ENCODE data around the gene TTC39C.

The TTC39C gene

DNA sequence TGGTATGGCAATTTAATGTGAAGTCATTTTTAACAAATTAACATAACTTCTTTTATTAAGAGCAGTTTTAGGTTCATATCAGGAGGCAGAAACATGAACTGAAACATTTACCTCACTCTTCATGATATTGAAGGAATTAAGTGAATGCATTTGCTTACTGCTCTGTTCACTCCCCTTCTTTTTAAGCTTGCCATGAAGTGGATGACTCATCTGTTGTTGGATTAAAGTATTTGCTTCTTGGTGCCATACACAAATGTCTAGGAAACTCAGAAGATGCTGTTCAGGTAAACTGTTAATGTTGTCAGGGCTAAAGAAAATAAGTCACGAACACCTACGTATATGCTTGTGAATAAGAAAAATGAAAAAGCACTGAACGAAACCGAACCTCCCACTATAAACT, 114.1 kb downstream of the TTC39C start:
- no peak for TF ChIP-seq NFIC (IDR thresholded peaks at IDR 0.05)
- no peak for TF ChIP-seq FOXM1 (IDR thresholded peaks at IDR 0.05; ENCODE audit: borderline replicate concordance, low read depth)

DNA sequence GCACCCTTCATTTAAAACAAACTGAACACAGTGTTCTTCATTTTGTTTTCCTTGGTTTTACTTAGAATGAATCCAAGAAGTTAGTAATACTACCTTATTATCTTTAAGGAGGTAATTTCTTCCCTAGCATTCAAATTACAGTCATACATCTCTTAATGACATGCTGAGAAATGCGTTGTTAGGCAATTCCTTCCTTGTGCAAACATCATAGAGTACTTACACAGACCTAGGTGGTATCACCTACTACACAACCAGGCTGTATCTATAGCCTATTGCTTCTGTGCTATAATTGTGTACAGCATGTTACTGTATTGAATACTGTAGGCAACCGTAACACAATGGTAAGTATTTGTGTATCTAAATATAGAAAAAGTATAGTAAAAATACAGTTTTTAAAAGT, 115.9 kb downstream of the TTC39C start:
- TF ChIP-seq USF1 (IDR thresholded peaks at IDR 0.05) (no peak), TAF1 (IDR thresholded peaks at IDR 0.05; ENCODE audit: low read depth) (no peak)

DNA sequence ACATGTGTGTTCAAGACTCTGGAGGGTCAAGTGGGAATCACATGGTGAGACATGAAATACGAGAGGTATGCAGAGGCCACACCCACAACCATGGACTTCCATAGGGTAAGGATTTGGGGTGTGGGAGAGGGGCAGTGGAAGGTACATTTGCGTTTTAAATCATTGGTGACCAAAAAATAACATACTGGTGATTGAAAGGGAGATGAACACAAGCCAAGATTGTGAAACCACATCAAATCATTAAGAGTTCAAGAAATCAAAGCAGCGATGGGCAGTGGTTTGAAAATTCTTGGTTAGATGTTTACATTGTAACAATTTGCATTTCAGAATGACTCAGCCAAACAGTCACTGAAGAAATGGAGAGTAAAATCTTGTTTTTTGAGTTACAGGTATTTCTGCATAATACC, 122.4 kb downstream of the TTC39C start:
- TF ChIP-seq CREB1 (IDR thresholded peaks at IDR 0.05; ENCODE audit: low read depth) = no peak
- no peak for TF ChIP-seq YY1 (IDR thresholded peaks at IDR 0.05; ENCODE audit: low read depth)
- TF ChIP-seq REST (IDR thresholded peaks at IDR 0.05; ENCODE audit: low read depth) = no peak
- no peak for TF ChIP-seq FOXM1 (IDR thresholded peaks at IDR 0.05; ENCODE audit: borderline replicate concordance, low read depth)
- no peak for TF ChIP-seq EP300 (IDR thresholded peaks at IDR 0.05; ENCODE audit: borderline replicate concordance)
- TF ChIP-seq TAF1 (IDR thresholded peaks at IDR 0.05; ENCODE audit: low read depth) = no peak
- no peak for TF ChIP-seq CEBPB (IDR thresholded peaks at IDR 0.05)

DNA sequence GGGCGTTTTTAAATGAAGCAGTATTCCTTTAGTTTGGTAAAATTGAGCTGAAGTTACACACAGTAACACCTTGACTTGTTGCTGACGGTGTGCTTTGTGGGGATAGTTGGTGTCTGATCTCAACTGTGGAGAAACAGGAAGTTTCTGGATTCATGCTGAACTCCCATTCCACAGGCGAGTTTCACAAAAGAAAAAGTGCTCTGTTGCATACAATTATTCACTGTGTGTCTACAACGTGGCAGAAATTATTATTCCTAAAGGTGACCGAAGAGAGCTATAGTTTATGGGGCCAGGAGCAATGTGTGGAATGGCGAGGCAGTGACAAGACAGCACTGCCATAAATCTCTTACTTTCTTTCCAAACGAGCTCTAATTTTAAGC, 123.8 kb downstream of the TTC39C start:
- no peak for TF ChIP-seq EGR1 (IDR thresholded peaks at IDR 0.05)
- no peak for TF ChIP-seq YY1 (IDR thresholded peaks at IDR 0.05; ENCODE audit: low read depth)
- TF ChIP-seq TAF1 (IDR thresholded peaks at IDR 0.05; ENCODE audit: low read depth) = no peak
- no peak for TF ChIP-seq FOXM1 (IDR thresholded peaks at IDR 0.05; ENCODE audit: borderline replicate concordance, low read depth)
- no peak for TF ChIP-seq NFIC (IDR thresholded peaks at IDR 0.05)
- TF ChIP-seq, protein P1, sequence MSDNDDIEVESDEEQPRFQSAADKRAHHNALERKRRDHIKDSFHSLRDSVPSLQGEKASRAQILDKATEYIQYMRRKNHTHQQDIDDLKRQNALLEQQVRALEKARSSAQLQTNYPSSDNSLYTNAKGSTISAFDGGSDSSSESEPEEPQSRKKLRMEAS (IDR thresholded peaks at IDR 0.05) = no peak
- no peak for TF ChIP-seq TCF12 (IDR thresholded peaks at IDR 0.05; ENCODE audit: low read depth)
- TF ChIP-seq ZBTB7A (IDR thresholded peaks at IDR 0.05; ENCODE audit: low read depth) = no peak

GRCh38 chr18:24138789-24139616, 124.4 kb downstream of the TTC39C start, which contains the start of gene CABYR:
Gene CABYR, plus strand, starts transcription at chr18:24139062. Its CDS starts 4,053 bp downstream, at chr18:24143115.
- TF ChIP-seq TAF1 (IDR thresholded peaks at IDR 0.05; ENCODE audit: low read depth) (peak; percentile 67; the same call in 1 of the 2 replicates), CEBPB (IDR thresholded peaks at IDR 0.05) (no peak), NFIC (IDR thresholded peaks at IDR 0.05) (no peak), TCF12 (IDR thresholded peaks at IDR 0.05; ENCODE audit: low read depth) (no peak; the same call in 1 of the 2 replicates), EP300 (IDR thresholded peaks at IDR 0.05; ENCODE audit: borderline replicate concordance) (no peak), CREB1 (IDR thresholded peaks at IDR 0.05; ENCODE audit: low read depth) (no peak), ZBTB7A (IDR thresholded peaks at IDR 0.05; ENCODE audit: low read depth) (peak; percentile 65; the same call in 1 of the 2 replicates)
- TF ChIP-seq, protein P1 (IDR thresholded peaks at IDR 0.05) = peak; percentile 63

GRCh38 chr18:24140697-24141096, 126.1 kb downstream of the TTC39C start:
- no peak for TF ChIP-seq TCF12 (IDR thresholded peaks at IDR 0.05; ENCODE audit: low read depth)
- TF ChIP-seq TEAD4 (IDR thresholded peaks at IDR 0.05) = no peak
- TF ChIP-seq, protein P1 (IDR thresholded peaks at IDR 0.05) = no peak
- no peak for TF ChIP-seq ZBTB7A (IDR thresholded peaks at IDR 0.05; ENCODE audit: low read depth)
- no peak for TF ChIP-seq CREB1 (IDR thresholded peaks at IDR 0.05; ENCODE audit: low read depth)
- no peak for TF ChIP-seq CEBPB (IDR thresholded peaks at IDR 0.05)

- TF ChIP-seq TCF12 (IDR thresholded peaks at IDR 0.05; ENCODE audit: low read depth) = no peak
- no peak for TF ChIP-seq EGR1 (IDR thresholded peaks at IDR 0.05)
- no peak for TF ChIP-seq EP300 (IDR thresholded peaks at IDR 0.05; ENCODE audit: borderline replicate concordance)
- no peak for TF ChIP-seq REST (IDR thresholded peaks at IDR 0.05; ENCODE audit: low read depth)
- no peak for TF ChIP-seq RAD21 (IDR thresholded peaks at IDR 0.05; ENCODE audit: low read depth)
- no peak for TF ChIP-seq CREB1 (IDR thresholded peaks at IDR 0.05; ENCODE audit: low read depth)
- no peak for TF ChIP-seq NFIC (IDR thresholded peaks at IDR 0.05)
- no peak for TF ChIP-seq ZBTB7A (IDR thresholded peaks at IDR 0.05; ENCODE audit: low read depth)
- no peak for TF ChIP-seq FOXM1 (IDR thresholded peaks at IDR 0.05; ENCODE audit: borderline replicate concordance, low read depth)
- TF ChIP-seq YY1 (IDR thresholded peaks at IDR 0.05; ENCODE audit: low read depth) = no peak
- TF ChIP-seq, protein P1 (IDR thresholded peaks at IDR 0.05) = no peak
- TF ChIP-seq TAF1 (IDR thresholded peaks at IDR 0.05; ENCODE audit: low read depth) = no peak
- no peak for TF ChIP-seq USF1 (IDR thresholded peaks at IDR 0.05)
- no peak for TF ChIP-seq TEAD4 (IDR thresholded peaks at IDR 0.05)
- TF ChIP-seq CEBPB (IDR thresholded peaks at IDR 0.05) = no peak
Observed at GRCh38 chr18:24142376-24142775, 127.8 kb downstream of the TTC39C start.

All from Ishikawa (cell line).